H1 (cell line): ENCODE measurements around the gene CACNA1C.

ENCODE experiments used
- POLR2A ChIP-seq, 2 experiments: IDR thresholded peaks; 1 replicate in 1 of 2; 2 replicates in 1 of 2; pipeline ENCODE4 v1.6.1; 2011; ENCODE audit warnings: low read depth in 2 of 2, low read length in 2 of 2, mild to moderate bottlenecking in 2 of 2; ENCODE audit errors: control extremely low read depth in 1 of 2
- RAD21 ChIP-seq, 2 experiments: IDR thresholded peaks in 1 of 2; conservative IDR thresholded peaks in 1 of 2; 2 replicates each; pipeline ENCODE4 v1.6.1; 2011; ENCODE audit warnings: low read depth in 2 of 2, low read length in 2 of 2, improper control_type of control experiment in 1 of 2, inconsistent platforms in 1 of 2, mild to moderate bottlenecking in 1 of 2, moderate library complexity in 1 of 2
- RXRA ChIP-seq: IDR thresholded peaks from 2 replicates; pipeline ENCODE4 v1.6.1; 2011; ENCODE audit warnings: low read depth, mild to moderate bottlenecking, low read length, moderate library complexity; ENCODE audit not compliant: insufficient read depth
- YY1 ChIP-seq: IDR thresholded peaks from 2 replicates; pipeline ENCODE4 v1.6.1; 2011; ENCODE audit warnings: low read depth, mild to moderate bottlenecking, low read length

DNA sequence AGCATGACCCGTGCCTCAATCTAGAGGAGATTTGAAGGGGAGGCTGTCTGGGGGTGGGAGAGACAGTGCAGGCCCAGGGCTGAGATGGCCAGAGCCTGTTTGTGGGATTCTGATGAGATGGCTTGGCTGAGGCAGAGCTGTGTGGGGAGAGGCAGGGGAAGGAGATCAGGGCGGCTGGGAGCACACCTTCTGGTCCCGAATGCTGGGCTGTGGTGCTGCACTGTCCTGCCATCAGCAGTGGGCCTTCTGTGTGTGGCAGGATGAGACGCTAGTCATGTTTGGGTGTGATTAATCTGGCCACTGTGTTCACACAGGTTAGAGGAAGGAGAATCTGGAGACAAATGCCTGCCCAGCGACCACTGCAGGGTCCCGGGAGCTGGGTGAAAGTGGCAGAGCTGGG, 300.9 kb downstream of the CACNA1C start:
- TF ChIP-seq POLR2A (IDR thresholded peaks at IDR 0.05; ENCODE audit: control extremely low read depth in 1 of 2, low read depth in 2 of 2, low read length in 2 of 2) (no peak), RAD21 (IDR thresholded peaks at IDR 0.05 in 1 of 2, conservative IDR thresholded peaks at IDR 0.05 in 1 of 2; ENCODE audit: low read depth in 2 of 2, low read length in 2 of 2) (no peak), YY1 (no peak), RXRA (no peak)
